ENCODE data around the gene TMED10. TPM values are rescaled to one million over a fixed set of nuclear protein-coding genes. Genes with fewer than 3 reads are reported as not detected.

TMED10 gene
- total RNA-seq, 1 experiment from 2014 or later, result 709 TPM

- POLR2A ChIA-PET (ENCODE audit: unreplicated experiment), result interaction anchor here (0.6 to 0.9 kb wide), 7 partner anchors 42 to 757 kb away, joined by 3 to 14 read pairs (median 5); partner anchors contain the start of genes ERG28 and TTLL5
- Histone ChIP-seq H3K4me3 (peak within 1 kb of the TSS; percentile 64), H3K79me2 (ENCODE audit: low read depth) (peaks cover 60% of the 10 kb centered on the region), H4K20me1 (ENCODE audit: insufficient read depth) (peaks cover 17% of the 10 kb centered on the region), H3K9me2 (ENCODE audit: insufficient read depth) (no peaks in the 10 kb centered on the region), H3K27ac (peak within 1 kb of the TSS; percentile 85), H3K9me3 (ENCODE audit: insufficient read depth, low read depth) (no peaks in the 10 kb centered on the region; the same call in 1 of the 2 replicates), H3K27me3 (ENCODE audit: insufficient read depth, low read depth) (no peaks in the 10 kb centered on the region), H3K4me2 (peak within 1 kb of the TSS; percentile 87), H3K4me1 (replicated peaks; ENCODE audit: insufficient read depth) (peaks cover 47% of the 10 kb centered on the region), H3K36me3 (ENCODE audit: low read depth) (peaks cover 7% of the 10 kb centered on the region; the same call in 1 of the 2 replicates), H3F3A (ENCODE audit: insufficient read depth, low read depth) (peaks cover 77% of the 10 kb centered on the region), H2AFZ (peak within 1 kb of the TSS; percentile 83)
- TF ChIP-seq EZH2 (IDR thresholded peaks at IDR 0.05; ENCODE audit: low read depth), result no peak
- TF ChIP-seq CTCF (conservative IDR thresholded peaks at IDR 0.05), result no peak
- CTCF ChIA-PET, result interaction anchor here (0.5 to 1.3 kb wide), 8 partner anchors 57 to 266 kb away, joined by 3 to 4 read pairs (median 3); partner anchors contain the start of gene RPS6KL1
- BruUV-seq (replicated peaks), result no TSS peak
- intact Hi-C loops (cut with micrococcal nuclease; ENCODE audit: unreplicated experiment), result loop anchor here (1.0 to 10.0 kb wide), 5 partner anchors 132 to 1258 kb away; partner anchors contain the start of genes ERG28, FLVCR2, IFT43 and TTLL5
- DNase-seq, result peak; percentile 88 to 98
Measured at GRCh38 chr14:75126679-75127473, 49.5 kb downstream of the TMED10 start, which contains the start of gene NEK9. NEK9 (minus strand) TSS chr14:75127048; CDS start chr14:75126921, 127 bp downstream.

- peaks cover 18% of the 10 kb centered on the region for H4K20me1 ChIP-seq (ENCODE audit: insufficient read depth)
- H3K4me1 ChIP-seq (replicated peaks; ENCODE audit: insufficient read depth), result peaks cover 51% of the 10 kb centered on the region
- H3K79me2 ChIP-seq (ENCODE audit: low read depth), result peaks cover 56% of the 10 kb centered on the region
- H2AFZ ChIP-seq, result peak overlapping the region; percentile 83
- peak overlapping the region; percentile 87 for H3K4me2 ChIP-seq
- DNase-seq, result no peak
- peak overlapping the region; percentile 85 for H3K27ac ChIP-seq
- H3K36me3 ChIP-seq (ENCODE audit: low read depth), result peaks cover 7% of the 10 kb centered on the region; the same call in 1 of the 2 replicates
- ChIA-PET CTCF (interaction anchor here (0.5 to 1.3 kb wide), 6 partner anchors 56 to 265 kb away, joined by 3 to 5 read pairs (median 4); no protein-coding TSS in a partner anchor), POLR2A (ENCODE audit: unreplicated experiment) (interaction anchor here (0.6 kb wide), 2 partner anchors 126 to 182 kb away, joined by 4 to 5 read pairs; no protein-coding TSS in a partner anchor)
- H3K4me3 ChIP-seq, result peak overlapping the region; percentile 64
- peaks cover 78% of the 10 kb centered on the region for H3F3A ChIP-seq (ENCODE audit: insufficient read depth, low read depth)
- intact Hi-C loops (cut with micrococcal nuclease; ENCODE audit: unreplicated experiment), result loop anchor here (2.0 to 10.0 kb wide), 4 partner anchors 451 to 1259 kb away; partner anchors contain the start of genes ERG28, FLVCR2, IFT43 and TTLL5
- no peak for TF ChIP-seq CTCF (conservative IDR thresholded peaks at IDR 0.05)
- TF ChIP-seq EZH2 (IDR thresholded peaks at IDR 0.05; ENCODE audit: low read depth), result no peak
- H3K27me3 ChIP-seq (ENCODE audit: insufficient read depth, low read depth), result no peaks in the 10 kb centered on the region
- H3K9me2 ChIP-seq (ENCODE audit: insufficient read depth), result no peaks in the 10 kb centered on the region
- H3K9me3 ChIP-seq (ENCODE audit: insufficient read depth, low read depth), result no peaks in the 10 kb centered on the region; the same call in 1 of the 2 replicates
- TSS peak; percentile 52 for BruUV-seq (replicated peaks)
Measured at GRCh38 chr14:75126121-75126544, 50.3 kb downstream of the TMED10 start.

- no peak for TF ChIP-seq CTCF (conservative IDR thresholded peaks at IDR 0.05)
- TF ChIP-seq EZH2 (IDR thresholded peaks at IDR 0.05; ENCODE audit: low read depth), result no peak
- intact Hi-C loops (cut with micrococcal nuclease; ENCODE audit: unreplicated experiment), result loop anchor here (2.0 to 10.0 kb wide), 4 partner anchors 452 to 1259 kb away; partner anchors contain the start of genes ERG28, FLVCR2, IFT43 and TTLL5
- POLR2A ChIA-PET (ENCODE audit: unreplicated experiment), result interaction anchor here (0.6 kb wide), 2 partner anchors 142 to 191 kb away, joined by 5 read pairs; no protein-coding TSS in a partner anchor
- Histone ChIP-seq H3K36me3 (ENCODE audit: low read depth) (peaks cover 8% of the 10 kb centered on the region), H4K20me1 (ENCODE audit: insufficient read depth) (peaks cover 18% of the 10 kb centered on the region), H3K9me2 (ENCODE audit: insufficient read depth) (no peaks in the 10 kb centered on the region), H3K4me3 (peak overlapping the region; percentile 64), H3K9me3 (ENCODE audit: insufficient read depth, low read depth) (no peaks in the 10 kb centered on the region; the same call in 1 of the 2 replicates), H3K27me3 (ENCODE audit: insufficient read depth, low read depth) (no peaks in the 10 kb centered on the region), H2AFZ (no peak overlapping the region), H3K4me2 (peak overlapping the region; percentile 87), H3K4me1 (replicated peaks; ENCODE audit: insufficient read depth) (peaks cover 56% of the 10 kb centered on the region), H3K27ac (peak overlapping the region; percentile 85), H3F3A (ENCODE audit: insufficient read depth, low read depth) (peaks cover 83% of the 10 kb centered on the region), H3K79me2 (ENCODE audit: low read depth) (peaks cover 55% of the 10 kb centered on the region)
- BruUV-seq (replicated peaks), result no TSS peak
- peak in 1 of 2 experiments; percentile 65 for DNase-seq
- CTCF ChIA-PET, result interaction anchor here (0.5 to 1.3 kb wide), 5 partner anchors 56 to 265 kb away, joined by 3 to 5 read pairs (median 4); no protein-coding TSS in a partner anchor
Measured at GRCh38 chr14:75125617-75126016, 50.8 kb downstream of the TMED10 start.

Measured in PC-9 (cell line).